Thyroid gland (tissue), 4 donors: ENCODE data around the gene CHMP4A.
"Not testable (repeated sequence)": the region's sequence is repeated elsewhere in the genome, so short reads cannot be mapped to it uniquely, and the experiment has no call there.

ENCODE experiments used
- CTCF ChIP-seq, 6 experiments: fragments of 200-600 bp in 3 of 6; fragments of 450-650 bp in 3 of 6; sonication (generic) in 3 of 6; IDR thresholded peaks; one replicate each; pipeline ENCODE4 v1.5.1; 2016 to 2019; ENCODE audit warnings: antibody characterized with exemption in 6 of 6, mild to moderate bottlenecking in 2 of 6, inconsistent platforms in 1 of 6, moderate library complexity in 1 of 6
- POLR2A ChIP-seq, 2 donors: fragments of 450-650 bp; IDR thresholded peaks; one replicate each; pipeline ENCODE4 v1.6.1; 2017; ENCODE audit warnings: antibody characterized with exemption in 2 of 2, mild to moderate bottlenecking in 2 of 2, moderate library complexity in 1 of 2

- TF ChIP-seq POLR2A, CTCF (IDR thresholded peaks at IDR 0.05): not testable (repeated sequence)
Measured at GRCh38 chr14:24216876-24217275, 3.6 kb upstream of the CHMP4A start.
